ENCODE measurements around the gene TRPV6.

DNA sequence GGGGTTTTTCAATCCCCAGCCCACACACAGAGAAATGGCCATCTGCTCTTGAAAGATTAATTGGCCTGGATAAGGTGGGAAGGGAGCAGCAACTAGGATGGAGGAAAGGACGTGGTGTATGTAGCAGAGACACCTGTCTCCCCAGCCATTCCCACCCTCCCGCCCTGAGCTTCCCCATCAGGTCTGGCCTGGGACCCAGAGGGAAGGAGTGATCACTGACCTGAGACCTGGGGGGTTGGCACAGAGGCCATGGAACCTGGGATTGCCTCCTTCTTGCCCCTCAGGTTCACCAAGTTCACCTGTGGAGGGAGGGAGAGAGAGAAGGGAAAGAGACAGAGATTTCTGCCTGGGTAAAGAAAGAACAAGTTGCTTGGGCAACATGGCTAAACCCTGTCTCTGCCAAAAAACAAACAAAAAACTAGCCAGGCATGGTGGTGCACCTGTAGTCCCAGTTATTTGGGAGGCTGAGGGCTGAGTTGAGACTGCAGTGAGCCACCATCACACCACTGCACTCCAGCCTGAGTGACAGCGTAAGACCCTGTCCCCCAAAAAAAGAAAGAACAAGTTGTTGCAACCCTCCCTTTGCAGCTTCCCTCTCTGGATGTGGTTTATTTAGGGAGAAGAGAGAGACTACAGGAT is 11.3 kb upstream of the TRPV6 start:
- TF ChIP-seq EZH2phosphoT487 (IDR thresholded peaks at IDR 0.05) = no peak
- TF ChIP-seq, protein P1, sequence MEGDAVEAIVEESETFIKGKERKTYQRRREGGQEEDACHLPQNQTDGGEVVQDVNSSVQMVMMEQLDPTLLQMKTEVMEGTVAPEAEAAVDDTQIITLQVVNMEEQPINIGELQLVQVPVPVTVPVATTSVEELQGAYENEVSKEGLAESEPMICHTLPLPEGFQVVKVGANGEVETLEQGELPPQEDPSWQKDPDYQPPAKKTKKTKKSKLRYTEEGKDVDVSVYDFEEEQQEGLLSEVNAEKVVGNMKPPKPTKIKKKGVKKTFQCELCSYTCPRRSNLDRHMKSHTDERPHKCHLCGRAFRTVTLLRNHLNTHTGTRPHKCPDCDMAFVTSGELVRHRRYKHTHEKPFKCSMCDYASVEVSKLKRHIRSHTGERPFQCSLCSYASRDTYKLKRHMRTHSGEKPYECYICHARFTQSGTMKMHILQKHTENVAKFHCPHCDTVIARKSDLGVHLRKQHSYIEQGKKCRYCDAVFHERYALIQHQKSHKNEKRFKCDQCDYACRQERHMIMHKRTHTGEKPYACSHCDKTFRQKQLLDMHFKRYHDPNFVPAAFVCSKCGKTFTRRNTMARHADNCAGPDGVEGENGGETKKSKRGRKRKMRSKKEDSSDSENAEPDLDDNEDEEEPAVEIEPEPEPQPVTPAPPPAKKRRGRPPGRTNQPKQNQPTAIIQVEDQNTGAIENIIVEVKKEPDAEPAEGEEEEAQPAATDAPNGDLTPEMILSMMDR (IDR thresholded peaks at IDR 0.05) = no peak
- no peak for TF ChIP-seq EZH2 (IDR thresholded peaks at IDR 0.05)
